ENCODE results near the gene BTBD6.

Gene BTBD6

DNA sequence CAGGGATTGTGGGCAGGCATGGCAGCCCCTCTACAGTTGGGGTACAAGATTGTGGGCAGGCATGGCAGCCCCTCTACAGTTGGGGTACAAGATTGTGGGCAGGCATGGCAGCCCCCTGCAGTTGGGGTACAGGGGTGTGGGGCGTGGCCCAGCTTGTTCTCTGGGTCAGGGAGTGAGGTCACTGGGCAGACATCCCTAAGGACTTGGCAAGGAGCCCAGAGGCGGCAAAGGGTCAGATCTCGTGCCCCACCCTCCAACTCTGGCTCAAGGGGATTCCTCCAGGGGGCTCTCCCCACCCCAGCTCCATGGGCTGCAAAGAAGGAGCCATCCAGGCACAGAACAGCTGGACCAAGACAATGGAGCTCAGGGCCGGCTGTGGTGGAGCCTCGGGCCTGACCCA, 41.5 kb upstream of the BTBD6 start:
- Histone ChIP-seq H3K27ac (no peak overlapping the region), H3K4me2 (no peak overlapping the region), H4K20me1 (ENCODE audit: insufficient read depth) (no peaks in the 10 kb centered on the region)

DNA sequence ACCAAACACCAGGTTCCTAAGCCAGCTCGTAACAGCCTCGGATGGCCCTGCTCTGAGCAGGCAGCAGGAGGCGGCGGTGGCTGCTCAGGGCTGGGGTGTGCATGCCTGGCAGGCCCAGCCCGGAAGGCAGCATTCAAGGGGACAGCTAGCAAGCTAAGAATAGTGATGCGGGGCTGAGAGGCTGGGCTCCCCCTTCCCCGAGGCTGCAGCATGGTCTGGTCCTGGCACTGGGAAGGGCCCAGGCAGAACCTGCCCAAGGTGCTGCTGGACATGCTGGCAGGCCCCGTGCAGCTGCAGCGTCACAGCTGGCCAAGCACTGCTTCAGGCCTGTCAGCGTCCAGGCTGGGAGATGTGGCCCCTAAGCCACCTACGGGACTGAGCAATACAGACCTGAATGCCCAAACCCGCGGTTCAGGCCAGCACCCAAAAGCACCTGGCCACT, 40.9 kb upstream of the BTBD6 start:
- Histone ChIP-seq H4K20me1 (ENCODE audit: insufficient read depth) (no peaks in the 10 kb centered on the region), H3K9ac (no peak overlapping the region), H3K4me1 (ENCODE audit: low read depth, poor library complexity, severe bottlenecking) (no peaks in the 10 kb centered on the region), H3K27me3 (ENCODE audit: insufficient read depth, low read depth) (no peaks in the 10 kb centered on the region), H3K79me2 (ENCODE audit: insufficient read depth, low read depth) (no peaks in the 10 kb centered on the region), H3K36me3 (ENCODE audit: insufficient read depth) (no peaks in the 10 kb centered on the region), H3K4me3 (IDR thresholded peaks at IDR 0.05; ENCODE audit: insufficient read depth, low read depth, low read length) (no peak overlapping the region), H3K27ac (no peak overlapping the region), H2AFZ (ENCODE audit: low read depth) (no peak overlapping the region), H3K4me2 (no peak overlapping the region)
- TF ChIP-seq, protein P1, sequence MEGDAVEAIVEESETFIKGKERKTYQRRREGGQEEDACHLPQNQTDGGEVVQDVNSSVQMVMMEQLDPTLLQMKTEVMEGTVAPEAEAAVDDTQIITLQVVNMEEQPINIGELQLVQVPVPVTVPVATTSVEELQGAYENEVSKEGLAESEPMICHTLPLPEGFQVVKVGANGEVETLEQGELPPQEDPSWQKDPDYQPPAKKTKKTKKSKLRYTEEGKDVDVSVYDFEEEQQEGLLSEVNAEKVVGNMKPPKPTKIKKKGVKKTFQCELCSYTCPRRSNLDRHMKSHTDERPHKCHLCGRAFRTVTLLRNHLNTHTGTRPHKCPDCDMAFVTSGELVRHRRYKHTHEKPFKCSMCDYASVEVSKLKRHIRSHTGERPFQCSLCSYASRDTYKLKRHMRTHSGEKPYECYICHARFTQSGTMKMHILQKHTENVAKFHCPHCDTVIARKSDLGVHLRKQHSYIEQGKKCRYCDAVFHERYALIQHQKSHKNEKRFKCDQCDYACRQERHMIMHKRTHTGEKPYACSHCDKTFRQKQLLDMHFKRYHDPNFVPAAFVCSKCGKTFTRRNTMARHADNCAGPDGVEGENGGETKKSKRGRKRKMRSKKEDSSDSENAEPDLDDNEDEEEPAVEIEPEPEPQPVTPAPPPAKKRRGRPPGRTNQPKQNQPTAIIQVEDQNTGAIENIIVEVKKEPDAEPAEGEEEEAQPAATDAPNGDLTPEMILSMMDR (conservative IDR thresholded peaks at IDR 0.05; ENCODE audit: low read depth, low read length): no peak

More for the DNA sequence above, 41.5 kb upstream of the BTBD6 start:
- Histone ChIP-seq H3K36me3 (ENCODE audit: insufficient read depth) (no peaks in the 10 kb centered on the region), H3K79me2 (ENCODE audit: insufficient read depth, low read depth) (no peaks in the 10 kb centered on the region), H2AFZ (ENCODE audit: low read depth) (no peak overlapping the region), H3K4me1 (ENCODE audit: low read depth, poor library complexity, severe bottlenecking) (no peaks in the 10 kb centered on the region), H3K27me3 (ENCODE audit: insufficient read depth, low read depth) (no peaks in the 10 kb centered on the region), H3K4me3 (IDR thresholded peaks at IDR 0.05; ENCODE audit: insufficient read depth, low read depth, low read length) (no peak overlapping the region), H3K9ac (no peak overlapping the region)
- TF ChIP-seq, protein P1 (conservative IDR thresholded peaks at IDR 0.05; ENCODE audit: low read depth, low read length): no peak

DNA sequence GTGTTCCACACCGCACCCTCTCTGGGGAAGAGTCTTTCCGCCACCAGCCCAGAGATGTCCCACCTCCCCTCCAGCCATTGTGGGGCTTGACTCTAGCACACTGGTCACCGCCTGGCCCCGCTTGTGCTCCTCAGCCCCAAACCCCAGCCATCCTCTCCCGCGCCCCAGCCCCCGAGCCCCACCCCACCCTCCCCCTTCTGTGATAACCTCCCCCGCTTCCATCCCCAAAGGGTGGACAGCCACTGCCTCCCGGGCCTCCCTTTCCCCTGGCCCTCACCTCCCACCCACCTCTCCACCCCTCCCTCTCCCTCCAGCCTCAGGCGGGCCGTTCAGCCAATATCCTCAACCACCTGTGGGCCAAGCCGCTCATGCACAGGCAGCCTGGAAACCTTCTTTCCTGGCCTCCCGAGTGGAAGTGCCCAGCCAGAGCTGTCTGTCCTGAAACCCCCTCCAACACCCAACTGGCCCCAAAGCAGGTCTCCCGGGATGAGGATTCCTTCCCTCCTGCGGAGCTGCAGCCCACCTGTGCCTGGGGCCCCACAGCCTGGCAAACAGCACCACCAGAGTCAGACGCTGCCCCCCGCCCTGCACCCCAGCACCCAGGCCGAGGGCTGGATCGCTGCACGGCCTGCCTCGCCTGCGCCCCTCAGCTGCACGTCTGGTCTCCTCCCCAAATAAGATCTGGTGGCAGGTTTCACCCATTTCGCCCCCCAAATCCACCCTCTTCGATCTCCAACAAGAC, 40.2 kb upstream of the BTBD6 start:
- H3K4me3 ChIP-seq (IDR thresholded peaks at IDR 0.05; ENCODE audit: insufficient read depth, low read depth, low read length): no peak overlapping the region
- H3K79me2 ChIP-seq (ENCODE audit: insufficient read depth, low read depth): no peaks in the 10 kb centered on the region
- no peaks in the 10 kb centered on the region for H3K27me3 ChIP-seq (ENCODE audit: insufficient read depth, low read depth)
- no peaks in the 10 kb centered on the region for H4K20me1 ChIP-seq (ENCODE audit: insufficient read depth)
- no peaks in the 10 kb centered on the region for H3K36me3 ChIP-seq (ENCODE audit: insufficient read depth)
- H3K27ac ChIP-seq: no peak overlapping the region
- H3K4me2 ChIP-seq: no peak overlapping the region
- no peak overlapping the region for H3K9ac ChIP-seq
- TF ChIP-seq, protein P1 (conservative IDR thresholded peaks at IDR 0.05; ENCODE audit: low read depth, low read length): no peak
- H3K4me1 ChIP-seq (ENCODE audit: low read depth, poor library complexity, severe bottlenecking): no peaks in the 10 kb centered on the region
- no peak overlapping the region for H2AFZ ChIP-seq (ENCODE audit: low read depth)

DNA sequence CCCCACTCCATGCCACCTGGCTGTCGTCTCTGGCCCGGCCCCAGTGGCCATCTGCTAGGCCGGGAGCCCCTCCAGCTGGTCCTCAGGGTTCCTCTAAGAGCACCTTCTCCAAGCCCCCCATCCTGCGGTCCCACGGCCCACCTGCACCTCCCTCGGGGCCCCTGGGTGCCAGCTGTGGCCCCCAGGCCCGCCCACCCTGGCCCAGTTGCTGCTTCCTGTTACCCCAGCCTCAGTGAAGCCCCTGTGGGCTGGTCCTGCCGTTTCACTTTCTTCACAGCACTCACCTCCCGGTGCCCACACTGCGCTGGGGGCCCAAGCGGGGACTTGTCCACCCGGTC, 39.6 kb upstream of the BTBD6 start:
- Histone ChIP-seq H3K27ac (no peak overlapping the region), H3K4me2 (no peak overlapping the region), H3K27me3 (ENCODE audit: insufficient read depth, low read depth) (no peaks in the 10 kb centered on the region), H3K4me3 (IDR thresholded peaks at IDR 0.05; ENCODE audit: insufficient read depth, low read depth, low read length) (no peak overlapping the region), H3K79me2 (ENCODE audit: insufficient read depth, low read depth) (no peaks in the 10 kb centered on the region), H2AFZ (ENCODE audit: low read depth) (no peak overlapping the region), H4K20me1 (ENCODE audit: insufficient read depth) (no peaks in the 10 kb centered on the region), H3K9ac (no peak overlapping the region), H3K36me3 (ENCODE audit: insufficient read depth) (no peaks in the 10 kb centered on the region), H3K4me1 (ENCODE audit: low read depth, poor library complexity, severe bottlenecking) (no peaks in the 10 kb centered on the region)
- TF ChIP-seq, protein P1 (conservative IDR thresholded peaks at IDR 0.05; ENCODE audit: low read depth, low read length): no peak
